Glutamatergic neuron (in vitro differentiated cells): ENCODE measurements around the gene NUDT16L1. TPM values are rescaled to one million over a fixed set of nuclear protein-coding genes. Genes with fewer than 3 reads are reported as not detected.

Experiments
- DNase-seq: peaks from one replicate; pipeline ENCODE4 v3.0.0; 2022
- H3K27ac Mint-ChIP-seq: one replicate; pipeline ENCODE4 v1.8.0; 2020; ENCODE audit warnings: mild to moderate bottlenecking, mixed read lengths, inconsistent platforms; ENCODE audit not compliant: unreplicated experiment
- H3K27me3 Mint-ChIP-seq: one replicate; pipeline ENCODE4 v1.8.0; 2020; ENCODE audit warnings: mild to moderate bottlenecking, moderate library complexity, mixed read lengths, inconsistent platforms; ENCODE audit not compliant: unreplicated experiment
- H3K36me3 Mint-ChIP-seq: one replicate; pipeline ENCODE4 v1.8.0; 2020; ENCODE audit warnings: mild to moderate bottlenecking, mixed read lengths, inconsistent platforms; ENCODE audit not compliant: unreplicated experiment
- H3K4me1 Mint-ChIP-seq: one replicate; pipeline ENCODE4 v1.8.0; 2020; ENCODE audit warnings: mild to moderate bottlenecking, low read depth, mixed read lengths, inconsistent platforms; ENCODE audit not compliant: unreplicated experiment
- H3K4me3 Mint-ChIP-seq: one replicate; pipeline ENCODE4 v1.8.0; 2020; ENCODE audit warnings: mild to moderate bottlenecking, mixed read lengths, inconsistent platforms; ENCODE audit not compliant: unreplicated experiment
- H3K9me3 Mint-ChIP-seq: one replicate; pipeline ENCODE4 v1.8.0; 2020; ENCODE audit warnings: mild to moderate bottlenecking, moderate library complexity, mixed read lengths, inconsistent platforms; ENCODE audit not compliant: unreplicated experiment
- total RNA-seq: library from RNA; stranded (reverse); fragmentation: NEBNext Ultra II Directional; extraction: Animal tissue kit (Norgen Biotek cat#: 25700); gene quantifications from one replicate; pipeline ENCODE4 v1.2.1, GENCODE V29; 2021; ENCODE audit not compliant: unreplicated experiment
- TF ChIP-seq, protein P1 (sequence below): fragments of 200-600 bp; sonication (generic); IDR thresholded peaks from one replicate; pipeline ENCODE4 v1.5.0; 2021; ENCODE audit not compliant: partially characterized antibody, unreplicated experiment

The NUDT16L1 gene
- total RNA-seq, 1 donor from 2014 or later, result 34.3 TPM

DNA sequence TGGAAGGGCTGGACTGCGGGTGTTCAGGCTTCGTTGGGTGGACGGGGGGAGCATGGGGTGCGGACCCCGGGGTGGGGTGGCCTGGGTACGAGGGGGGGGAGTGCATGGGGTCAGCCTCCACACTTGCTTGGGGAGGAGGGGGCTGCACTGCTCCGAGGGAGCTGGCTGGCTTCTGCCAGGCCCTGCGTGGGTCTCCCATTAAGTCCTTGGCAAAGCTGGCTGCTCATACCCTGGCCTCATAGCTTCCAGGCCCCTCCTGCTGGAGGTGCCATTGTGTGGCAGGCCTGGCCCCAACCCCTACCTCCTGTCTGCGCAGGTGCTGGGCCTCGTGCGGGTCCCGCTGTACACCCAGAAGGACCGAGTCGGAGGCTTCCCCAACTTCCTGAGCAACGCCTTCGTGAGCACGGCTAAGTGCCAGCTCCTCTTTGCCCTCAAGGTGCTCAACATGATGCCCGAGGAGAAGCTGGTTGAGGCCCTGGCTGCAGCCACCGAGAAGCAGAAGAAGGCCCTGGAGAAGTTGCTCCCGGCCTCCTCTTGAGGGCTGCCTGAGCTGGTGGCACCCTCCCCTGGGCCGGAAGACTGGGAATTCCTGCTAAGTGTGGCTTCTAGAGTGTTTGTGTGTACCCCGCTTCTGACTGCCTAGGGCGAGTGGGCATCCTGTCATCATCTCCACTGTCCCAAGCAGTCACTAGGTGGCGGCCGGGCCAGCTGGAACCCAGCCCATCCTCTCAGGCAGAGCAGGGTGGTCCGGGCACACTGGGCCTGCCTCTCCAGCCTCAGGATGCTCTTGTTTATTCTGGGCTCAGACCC, 1.5 kb downstream of the NUDT16L1 start:
- Mint-ChIP-seq H3K27me3 (peaks cover 17% of the 10 kb centered on the region), H3K36me3 (peaks cover 7% of the 10 kb centered on the region), H3K4me3 (peak overlapping the region; percentile 81), H3K9me3 (peaks cover 13% of the 10 kb centered on the region), H3K27ac (peak overlapping the region; percentile 52), H3K4me1 (peaks cover 4% of the 10 kb centered on the region)
- no peak for DNase-seq
- TF ChIP-seq, protein P1, sequence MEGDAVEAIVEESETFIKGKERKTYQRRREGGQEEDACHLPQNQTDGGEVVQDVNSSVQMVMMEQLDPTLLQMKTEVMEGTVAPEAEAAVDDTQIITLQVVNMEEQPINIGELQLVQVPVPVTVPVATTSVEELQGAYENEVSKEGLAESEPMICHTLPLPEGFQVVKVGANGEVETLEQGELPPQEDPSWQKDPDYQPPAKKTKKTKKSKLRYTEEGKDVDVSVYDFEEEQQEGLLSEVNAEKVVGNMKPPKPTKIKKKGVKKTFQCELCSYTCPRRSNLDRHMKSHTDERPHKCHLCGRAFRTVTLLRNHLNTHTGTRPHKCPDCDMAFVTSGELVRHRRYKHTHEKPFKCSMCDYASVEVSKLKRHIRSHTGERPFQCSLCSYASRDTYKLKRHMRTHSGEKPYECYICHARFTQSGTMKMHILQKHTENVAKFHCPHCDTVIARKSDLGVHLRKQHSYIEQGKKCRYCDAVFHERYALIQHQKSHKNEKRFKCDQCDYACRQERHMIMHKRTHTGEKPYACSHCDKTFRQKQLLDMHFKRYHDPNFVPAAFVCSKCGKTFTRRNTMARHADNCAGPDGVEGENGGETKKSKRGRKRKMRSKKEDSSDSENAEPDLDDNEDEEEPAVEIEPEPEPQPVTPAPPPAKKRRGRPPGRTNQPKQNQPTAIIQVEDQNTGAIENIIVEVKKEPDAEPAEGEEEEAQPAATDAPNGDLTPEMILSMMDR, result no peak

DNA sequence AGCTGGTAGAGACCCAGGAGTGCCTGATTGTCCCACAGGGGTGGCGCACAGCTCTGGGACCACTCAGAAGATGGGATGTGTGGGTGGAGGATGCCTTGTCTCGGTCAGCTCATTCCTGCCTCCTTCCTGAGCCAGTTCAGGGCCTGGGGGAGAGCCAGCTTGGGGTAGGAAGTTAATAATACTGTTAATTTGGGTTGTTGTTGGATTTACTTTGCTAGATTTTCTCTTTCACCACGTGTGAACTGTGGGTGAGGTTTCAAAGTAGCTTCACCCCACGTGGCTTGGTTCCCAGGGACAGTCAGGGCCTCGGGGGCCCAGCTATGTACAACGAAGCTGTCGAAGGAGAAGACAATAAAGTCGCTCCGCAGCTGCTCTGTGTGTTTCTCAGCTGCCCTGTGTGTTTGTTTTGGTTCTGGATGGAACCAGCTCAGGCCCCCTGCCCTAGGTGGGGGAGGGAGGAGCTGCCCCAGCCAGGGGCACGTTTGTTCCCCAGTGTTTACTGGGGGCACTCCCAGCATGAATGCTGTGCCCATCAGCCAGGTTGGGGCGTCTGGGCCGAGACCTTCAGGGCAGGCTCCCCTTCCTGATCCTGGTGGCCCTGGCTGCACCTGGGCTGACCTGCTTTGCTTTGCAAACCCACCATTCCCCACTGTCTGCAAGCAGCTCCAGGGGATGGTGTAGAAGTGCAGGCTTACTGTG, 2.3 kb downstream of the NUDT16L1 start:
- no peak for DNase-seq
- H3K4me3 Mint-ChIP-seq, result peak overlapping the region; percentile 30
- peaks cover 7% of the 10 kb centered on the region for H3K36me3 Mint-ChIP-seq
- H3K27me3 Mint-ChIP-seq, result peaks cover 15% of the 10 kb centered on the region
- H3K9me3 Mint-ChIP-seq, result peaks cover 13% of the 10 kb centered on the region
- TF ChIP-seq, protein P1, result no peak
- peak overlapping the region; percentile 33 for H3K27ac Mint-ChIP-seq
- peaks cover 2% of the 10 kb centered on the region for H3K4me1 Mint-ChIP-seq

DNA sequence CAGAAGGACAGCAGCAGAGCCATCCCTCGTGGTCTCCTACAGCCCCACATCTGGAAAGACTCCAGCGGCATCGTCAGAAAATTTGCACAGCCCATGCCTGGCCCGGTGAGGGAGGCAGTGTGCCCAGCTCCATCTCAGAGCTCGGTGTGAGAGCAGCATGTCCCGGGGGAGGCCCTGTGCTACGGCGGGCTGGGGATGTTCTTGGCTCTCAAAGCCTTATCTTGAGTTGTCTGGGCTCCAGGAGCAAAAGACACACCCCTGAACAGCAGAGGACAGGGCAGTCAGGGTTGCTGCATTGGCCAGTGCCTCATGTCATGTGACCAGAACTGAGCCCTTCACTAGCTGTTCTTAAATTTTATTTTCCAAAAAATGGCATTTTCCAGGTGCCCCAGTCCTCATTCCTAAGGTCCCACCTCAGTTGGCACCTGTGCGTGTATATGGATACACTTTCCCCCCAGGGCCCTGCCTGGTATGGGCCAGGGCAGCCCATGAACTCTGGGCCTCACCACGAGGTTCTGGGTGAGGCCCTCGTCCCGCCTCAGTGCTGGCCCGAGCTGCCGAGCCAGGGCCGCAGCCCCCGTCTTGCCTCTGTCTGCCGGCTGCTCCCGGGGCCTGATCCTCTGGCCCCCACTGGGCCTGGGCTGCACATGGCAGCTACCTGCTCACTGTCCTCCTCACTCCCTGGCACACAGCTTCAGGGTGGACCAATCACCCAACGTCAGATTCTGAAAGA, 3.0 kb downstream of the NUDT16L1 start:
- H3K36me3 Mint-ChIP-seq, result peaks cover 7% of the 10 kb centered on the region
- no peak overlapping the region for H3K4me3 Mint-ChIP-seq
- TF ChIP-seq, protein P1, result no peak
- H3K4me1 Mint-ChIP-seq, result peaks cover 1% of the 10 kb centered on the region
- DNase-seq, result no peak
- peaks cover 13% of the 10 kb centered on the region for H3K9me3 Mint-ChIP-seq
- peaks cover 15% of the 10 kb centered on the region for H3K27me3 Mint-ChIP-seq
- H3K27ac Mint-ChIP-seq, result no peak overlapping the region

DNA sequence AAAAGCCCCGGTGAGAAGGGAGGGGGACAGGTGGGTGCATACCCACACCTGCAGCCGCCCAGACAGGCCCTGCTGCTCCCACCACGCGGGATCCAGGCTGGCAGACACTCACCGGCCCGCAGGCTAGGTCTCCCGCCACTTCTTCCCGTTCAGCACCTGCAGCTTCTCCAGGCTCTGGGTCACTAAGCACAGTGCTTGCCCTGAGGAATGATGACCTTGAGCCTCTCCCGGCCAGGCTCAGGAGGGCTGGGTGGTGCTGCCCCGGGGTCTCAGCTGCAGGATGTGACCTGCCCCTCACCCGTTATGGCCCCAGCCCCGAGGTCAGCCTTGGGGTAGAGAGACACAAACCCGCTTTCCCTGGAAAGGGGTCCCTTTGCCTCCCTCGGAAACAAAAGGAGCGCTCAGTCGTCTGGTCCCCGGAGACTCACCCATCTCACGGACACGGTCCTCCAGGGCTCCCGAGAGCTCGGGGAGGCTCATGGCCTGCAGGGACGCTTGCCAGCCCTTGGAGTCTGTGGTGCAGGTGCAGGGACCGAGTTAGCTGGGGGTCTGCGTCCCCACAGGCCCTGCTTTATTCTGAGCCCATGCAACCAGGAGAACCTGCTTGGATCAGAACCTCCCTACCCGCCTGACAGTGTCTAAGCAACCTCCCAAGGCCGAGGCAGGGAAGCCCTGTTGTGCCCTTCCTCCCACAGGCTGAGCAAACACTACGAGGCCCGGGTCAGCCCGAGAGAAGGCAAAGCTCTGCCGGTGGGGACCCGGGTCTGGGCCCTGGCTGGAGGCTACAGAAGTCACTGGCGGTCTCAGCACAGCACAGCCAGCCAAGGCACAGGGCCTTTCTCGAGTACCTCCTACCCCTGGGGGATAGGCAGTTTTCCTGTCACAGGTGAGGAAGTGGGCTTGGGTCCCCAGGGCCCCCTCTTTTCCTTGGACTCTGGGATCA, 3.8 kb downstream of the NUDT16L1 start:
- Mint-ChIP-seq H3K27ac (no peak overlapping the region), H3K4me1 (no peaks in the 10 kb centered on the region), H3K27me3 (peaks cover 13% of the 10 kb centered on the region), H3K9me3 (peaks cover 14% of the 10 kb centered on the region), H3K36me3 (peaks cover 7% of the 10 kb centered on the region), H3K4me3 (no peak overlapping the region)
- TF ChIP-seq, protein P1, result no peak
- DNase-seq, result no peak
